GM12878 (cell line): ENCODE data around the gene MIA3. TPM values are rescaled to one million over a fixed set of nuclear protein-coding genes. Genes with fewer than 3 reads are reported as not detected.
A peak's percentile ranks its signal among the peaks of the same experiment; 100 is the strongest.

Experiments used
- BHLHE40 ChIP-seq, 2 experiments: fragments of 450-650 bp in 1 of 2; IDR thresholded peaks; 2 replicates each; pipeline ENCODE4 v1.6.1; 2011 to 2017; ENCODE audit warnings: low read depth in 2 of 2, borderline replicate concordance in 1 of 2, improper control_type of control experiment in 1 of 2, low read length in 1 of 2, mild to moderate bottlenecking in 1 of 2
- CBFB ChIP-seq: IDR thresholded peaks from 2 replicates; pipeline ENCODE4 v1.6.1; 2016; ENCODE audit warnings: antibody characterized with exemption, low read depth
- EGR1 ChIP-seq, 2 experiments: IDR thresholded peaks; 1 replicate in 1 of 2; 2 replicates in 1 of 2; pipeline ENCODE4 v1.6.1; 2011 to 2012; ENCODE audit warnings: low read depth in 2 of 2, low read length in 2 of 2, borderline replicate concordance in 1 of 2, mild to moderate bottlenecking in 1 of 2, moderate library complexity in 1 of 2
- GABPA ChIP-seq: IDR thresholded peaks from 2 replicates; pipeline ENCODE4 v1.6.1; 2014; ENCODE audit warnings: antibody characterized with exemption, low read depth, mild to moderate bottlenecking, inconsistent platforms
- IRF4 ChIP-seq: IDR thresholded peaks from 2 replicates; pipeline ENCODE4 v1.6.1; 2011; ENCODE audit warnings: low read depth, low read length
- MEF2B ChIP-seq: fragments of 450-650 bp; IDR thresholded peaks from 2 replicates; pipeline ENCODE4 v1.6.1; 2018; ENCODE audit warnings: mild to moderate bottlenecking, moderate library complexity; ENCODE audit not compliant: partially characterized antibody, poor library complexity, severe bottlenecking
- MTA2 ChIP-seq: fragments of 450-650 bp; IDR thresholded peaks from 2 replicates; pipeline ENCODE4 v1.6.1; 2016; ENCODE audit warnings: low read depth, mild to moderate bottlenecking, moderate library complexity
- POLR2AphosphoS5 ChIP-seq: IDR thresholded peaks from 2 replicates; pipeline ENCODE4 v1.6.1; 2011; ENCODE audit warnings: mild to moderate bottlenecking, low read length, inconsistent platforms
- POU2F2 ChIP-seq: IDR thresholded peaks from 3 replicates; pipeline ENCODE4 v1.6.1; 2011; ENCODE audit warnings: low read depth, mild to moderate bottlenecking, low read length, borderline replicate concordance
- SMARCA5 ChIP-seq: fragments of 450-650 bp; IDR thresholded peaks from 2 replicates; pipeline ENCODE4 v1.6.1; 2017; ENCODE audit warnings: mild to moderate bottlenecking
- ZBED1 ChIP-seq: IDR thresholded peaks from 2 replicates; pipeline ENCODE4 v1.6.1; 2016; ENCODE audit warnings: borderline replicate concordance
- ZNF592 ChIP-seq: fragments of 450-650 bp; IDR thresholded peaks from 2 replicates; pipeline ENCODE4 v1.6.1; 2017; ENCODE audit warnings: mild to moderate bottlenecking, moderate library complexity
- polyA plus RNA-seq, 11 experiments: library from polyadenylated mRNA; depleted of rRNA in 4 of 11; unstranded in 6 of 11; stranded (reverse) in 5 of 11; fragments of >200 nt; fragmentation: Nextera tagmentation in 4 of 11; fragmentation: Illumina TruSeq in 1 of 11; extraction: Ambion mirVana in 4 of 11; extraction: Trizol in 1 of 11; gene quantifications; 1 replicate in 1 of 11; 2 replicates in 10 of 11; pipeline versions ENCODE4 v1.2.1 to v1.2.3, GENCODE V29; 2011 to 2016; ENCODE audit warnings: inconsistent platforms in 2 of 11, missing spikeins in 2 of 11, low read depth in 1 of 11
- total RNA-seq, 4 experiments: library from RNA; depleted of rRNA in 3 of 4; stranded (reverse); fragments of >200 nt in 3 of 4; fragmentation: Illumina TruSeq in 1 of 4; extraction: Trizol in 1 of 4; gene quantifications; 2 replicates each; pipeline versions ENCODE4 v1.2.1 to v1.2.3, GENCODE V29; 2013 to 2021
- TF ChIP-seq, protein P1 (sequence below): IDR thresholded peaks from 2 replicates; pipeline ENCODE4 v1.6.1; 2011; ENCODE audit warnings: borderline replicate concordance, low read depth, mild to moderate bottlenecking, moderate library complexity, low read length; ENCODE audit not compliant: insufficient read depth, poor library complexity, severe bottlenecking

MIA3 gene
- total and polyA plus RNA-seq, 10 of the 15 experiments (the other 5 are each of a cell fraction or from before 2014, with no cell fraction given), result 12.9 to 50.8 (median 30.3) TPM

DNA sequence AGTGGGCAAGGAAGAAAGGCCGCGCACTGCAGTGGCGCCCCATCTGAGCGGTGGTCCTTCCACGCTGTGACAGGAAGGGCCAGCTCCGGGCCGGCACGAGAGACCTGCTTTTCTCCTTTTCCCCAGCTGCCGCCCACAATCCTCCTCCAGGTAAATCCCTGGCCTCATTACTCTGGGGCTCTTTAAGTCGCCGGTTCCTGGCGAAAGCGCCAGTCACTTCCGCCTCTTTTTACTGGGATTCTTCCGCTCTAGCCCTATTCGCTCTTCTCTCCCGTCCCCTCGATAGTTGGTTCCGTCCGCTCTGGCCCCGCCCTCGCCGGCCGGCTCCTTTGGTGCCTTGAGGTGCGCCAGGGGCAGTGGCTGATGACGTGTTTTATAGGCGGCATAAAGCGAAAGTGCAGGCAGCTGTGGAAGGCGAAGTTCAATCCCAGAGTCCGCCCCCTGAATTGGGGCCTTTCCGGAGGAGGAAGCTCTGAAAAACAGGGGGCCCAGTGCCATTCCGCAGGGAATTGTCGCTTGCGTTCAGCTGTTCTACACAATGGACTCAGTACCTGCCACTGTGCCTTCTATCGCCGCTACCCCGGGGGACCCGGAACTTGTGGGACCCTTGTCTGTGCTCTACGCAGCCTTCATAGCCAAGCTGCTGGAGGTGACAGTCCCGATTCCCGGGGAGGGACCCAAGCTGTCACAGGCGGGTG is 26.2 kb downstream of the MIA3 start (continued):
- TF ChIP-seq ZNF592 (no peak), POU2F2 (peak; percentile 37; the same call in 1 of the 3 replicates), ZBED1 (peak; percentile 63; the same call in 1 of the 2 replicates), IRF4 (no peak), SMARCA5 (peak; percentile 64; the same call in 1 of the 2 replicates), MEF2B (peak; percentile 37), CBFB (peak; percentile 74; the same call in 1 of the 2 replicates), BHLHE40 (IDR thresholded peaks at IDR 0.05; ENCODE audit: borderline replicate concordance in 1 of 2, low read depth in 2 of 2, low read length in 1 of 2) (peak; percentile 86 to 88; a peak in 3 of 4 replicates), GABPA (peak; percentile 79), EGR1 (IDR thresholded peaks at IDR 0.05; ENCODE audit: borderline replicate concordance in 1 of 2, low read depth in 2 of 2, low read length in 2 of 2) (peak in 1 of 2 experiments; percentile 42; a peak in 1 of 3 replicates), MTA2 (0 out of 2 replicates have a peak, but pooled peaks have one; percentile 22), POLR2AphosphoS5 (peak; percentile 94)
- TF ChIP-seq, protein P1, sequence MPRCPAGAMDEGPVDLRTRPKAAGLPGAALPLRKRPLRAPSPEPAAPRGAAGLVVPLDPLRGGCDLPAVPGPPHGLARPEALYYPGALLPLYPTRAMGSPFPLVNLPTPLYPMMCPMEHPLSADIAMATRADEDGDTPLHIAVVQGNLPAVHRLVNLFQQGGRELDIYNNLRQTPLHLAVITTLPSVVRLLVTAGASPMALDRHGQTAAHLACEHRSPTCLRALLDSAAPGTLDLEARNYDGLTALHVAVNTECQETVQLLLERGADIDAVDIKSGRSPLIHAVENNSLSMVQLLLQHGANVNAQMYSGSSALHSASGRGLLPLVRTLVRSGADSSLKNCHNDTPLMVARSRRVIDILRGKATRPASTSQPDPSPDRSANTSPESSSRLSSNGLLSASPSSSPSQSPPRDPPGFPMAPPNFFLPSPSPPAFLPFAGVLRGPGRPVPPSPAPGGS, result peak; percentile 6
